ENCODE measurements around the gene TXNDC11.

Gene TXNDC11

DNA sequence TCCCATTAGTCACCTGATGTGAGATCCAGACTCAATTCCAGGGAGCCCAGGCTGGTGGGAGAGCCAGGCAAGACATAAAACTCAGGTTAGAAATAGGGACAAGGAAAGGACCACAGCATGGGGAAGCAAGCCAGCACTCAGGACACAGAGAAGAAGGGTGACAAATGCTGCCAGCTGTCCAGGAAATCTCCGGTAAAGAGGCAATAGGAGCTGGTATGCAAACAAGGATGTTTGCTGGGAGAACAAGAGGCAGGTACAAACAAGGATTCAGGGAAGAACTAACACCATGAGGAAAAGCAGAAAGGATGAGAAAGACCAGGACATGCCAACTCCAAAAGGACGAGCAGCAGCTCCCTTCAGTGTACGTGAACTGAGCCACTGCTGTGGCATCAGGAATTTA lies 10.2 kb upstream of the TXNDC11 start:
- DNase-seq: no peak

DNA sequence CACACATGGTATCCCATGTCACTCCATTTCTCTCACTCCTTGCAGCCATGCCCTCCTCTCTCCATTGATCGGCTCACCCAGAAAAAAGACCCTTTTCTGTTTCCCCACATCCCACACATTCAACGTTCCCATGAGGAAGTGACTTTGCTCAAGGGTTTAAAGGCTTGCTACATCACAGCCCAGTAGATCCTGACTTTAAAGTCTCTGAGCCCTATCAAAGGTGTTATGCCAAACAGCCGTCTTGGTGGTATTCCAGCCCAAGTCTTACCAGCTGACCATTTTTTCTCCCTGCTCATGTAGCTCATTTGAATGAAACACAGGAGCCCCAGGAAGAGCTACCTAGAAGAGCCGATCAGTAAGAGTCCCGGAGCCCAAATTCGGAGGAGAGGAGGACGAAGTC lies 7.4 kb upstream of the TXNDC11 start:
- DNase-seq: no peak

DNA sequence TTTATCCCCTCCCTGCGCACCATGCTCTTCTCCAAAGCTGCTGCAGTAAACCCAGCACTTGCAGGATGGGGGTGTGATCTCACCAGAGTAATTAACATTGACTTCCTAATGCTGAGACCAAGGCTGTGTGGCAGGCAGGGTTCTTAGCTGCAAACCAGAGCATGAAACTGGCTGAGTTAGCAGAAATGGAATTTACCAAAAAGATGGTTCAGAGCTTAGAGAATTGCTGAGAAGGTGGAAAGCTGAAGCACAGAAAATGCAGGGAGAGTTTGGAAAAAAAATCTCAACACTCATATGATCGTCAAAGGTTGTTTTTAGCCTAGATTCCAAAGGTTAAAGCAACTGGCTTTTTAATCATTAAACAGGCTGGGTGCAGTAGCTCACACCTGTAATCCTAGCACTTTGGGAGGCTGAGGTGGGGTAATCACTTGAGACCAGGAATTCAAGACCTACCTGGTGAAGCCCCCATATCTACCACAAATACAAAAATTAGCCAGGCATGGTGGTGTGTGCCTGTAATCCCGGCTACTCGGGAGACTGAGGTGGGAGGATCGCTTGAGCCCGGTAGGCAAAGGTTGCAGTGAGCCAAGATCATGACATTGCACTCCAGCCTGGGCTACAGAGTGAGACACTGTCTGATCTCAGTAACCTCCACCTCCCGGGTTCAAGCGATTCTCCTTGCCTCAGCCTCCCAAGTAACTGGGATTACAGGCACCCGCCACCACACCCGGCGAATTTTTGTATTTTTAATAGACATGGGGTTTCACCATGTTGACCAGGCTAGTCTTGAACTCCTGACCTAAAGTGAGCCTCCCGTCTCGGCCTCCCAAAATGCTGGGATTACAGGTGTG lies 6.0 kb upstream of the TXNDC11 start:
- DNase-seq: peak; percentile 23

DNA sequence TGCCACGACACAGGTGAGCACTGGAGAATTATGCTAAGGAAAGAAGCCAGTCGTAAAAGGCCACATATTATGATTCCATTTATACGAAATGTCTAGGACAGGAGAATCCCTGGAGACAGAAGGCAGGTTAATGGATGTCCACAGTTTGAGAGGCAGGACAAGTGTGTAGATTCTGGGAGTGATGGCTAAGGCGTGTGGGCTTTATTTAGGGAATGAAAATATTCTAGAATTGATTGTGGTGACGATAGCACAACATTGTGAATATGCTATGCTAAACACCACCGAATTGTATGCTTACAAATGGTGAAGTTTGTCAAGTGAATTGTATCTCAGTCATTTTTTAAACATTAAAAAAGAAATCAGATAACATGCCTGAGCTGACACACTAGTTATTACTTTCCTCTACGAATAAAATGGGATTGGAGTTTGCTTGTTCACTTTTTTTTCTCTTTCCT lies 5.3 kb upstream of the TXNDC11 start:
- no peak for DNase-seq

DNA sequence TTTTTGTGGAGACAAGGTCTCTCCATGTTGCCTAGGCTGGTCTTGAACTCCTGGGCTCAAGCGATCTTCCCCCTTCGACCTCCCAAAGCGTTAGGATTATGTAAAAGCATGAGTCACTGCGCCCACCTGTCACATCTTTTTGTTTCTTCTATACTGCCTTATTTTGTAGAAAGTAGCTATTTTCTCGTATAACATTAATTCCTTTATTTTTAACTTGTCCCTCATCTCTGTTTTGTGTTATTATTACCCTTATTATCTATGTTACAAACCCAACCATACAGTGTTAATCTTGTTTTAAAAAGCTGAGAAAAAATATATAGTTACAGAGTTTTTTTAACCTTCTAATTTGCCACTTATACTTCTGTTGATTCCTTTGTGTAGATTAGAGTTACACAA lies 1.4 kb upstream of the TXNDC11 start:
- DNase-seq: peak; percentile 25

DNA sequence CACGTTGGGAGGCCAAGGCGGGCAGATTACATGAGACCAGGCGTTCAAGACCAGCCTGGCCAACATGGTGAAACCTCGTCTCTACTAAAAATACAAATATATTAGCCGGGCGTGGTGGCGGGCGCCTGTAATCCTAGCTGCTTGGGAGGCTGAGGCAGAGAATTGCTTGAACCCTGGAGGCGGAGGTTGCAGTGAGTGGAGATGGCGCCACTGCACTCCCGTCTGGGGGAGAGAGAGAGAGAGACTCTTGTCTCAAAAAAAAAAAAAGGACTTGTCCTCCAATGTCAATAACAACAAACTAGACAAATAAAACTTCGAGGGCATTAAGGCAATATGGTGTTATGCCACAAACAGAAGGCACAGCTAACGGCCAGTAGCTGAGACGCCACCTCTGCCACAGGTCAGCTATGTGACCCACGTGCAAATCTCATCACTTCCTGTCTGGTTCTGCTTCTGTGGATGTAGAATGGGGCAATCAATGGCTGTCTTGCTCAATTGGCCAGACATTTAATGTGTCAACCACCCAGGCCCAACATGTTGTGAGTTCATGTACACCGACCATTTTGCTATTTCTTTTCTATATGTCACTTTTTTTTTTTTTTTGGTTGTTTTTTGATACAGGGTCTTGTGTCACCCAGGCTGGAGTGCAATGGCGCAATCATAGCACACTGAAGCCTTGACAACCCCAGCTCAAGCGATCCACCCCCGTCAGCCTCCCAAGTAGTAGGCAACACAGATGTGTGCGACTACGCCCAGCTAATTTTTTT lies 834 bp upstream of the TXNDC11 start:
- DNase-seq: peak; percentile 53

DNA sequence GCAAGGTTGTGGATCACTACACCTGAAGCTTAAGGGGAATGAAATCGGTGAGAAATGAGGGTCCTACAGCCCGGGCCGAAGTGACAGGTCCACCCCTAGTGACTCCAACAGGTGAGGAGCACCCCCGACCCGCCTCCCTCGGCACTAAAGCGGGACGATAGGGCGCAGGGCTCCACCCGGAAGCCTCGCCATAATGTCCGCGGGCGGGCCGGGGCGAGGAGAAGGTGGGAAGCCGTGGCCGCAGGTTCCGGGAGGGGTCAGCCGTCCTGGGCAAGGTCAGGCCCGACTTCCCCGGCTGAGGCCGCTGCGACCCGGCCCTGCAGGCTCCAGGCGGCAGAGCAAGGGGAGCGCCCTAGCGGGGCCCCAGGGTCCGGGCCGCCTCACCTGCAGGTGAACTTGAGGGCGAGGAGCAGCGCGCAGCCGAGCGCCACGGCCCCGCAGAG lies 543 bp downstream of the TXNDC11 start:
- peak; percentile 50 for DNase-seq

DNA sequence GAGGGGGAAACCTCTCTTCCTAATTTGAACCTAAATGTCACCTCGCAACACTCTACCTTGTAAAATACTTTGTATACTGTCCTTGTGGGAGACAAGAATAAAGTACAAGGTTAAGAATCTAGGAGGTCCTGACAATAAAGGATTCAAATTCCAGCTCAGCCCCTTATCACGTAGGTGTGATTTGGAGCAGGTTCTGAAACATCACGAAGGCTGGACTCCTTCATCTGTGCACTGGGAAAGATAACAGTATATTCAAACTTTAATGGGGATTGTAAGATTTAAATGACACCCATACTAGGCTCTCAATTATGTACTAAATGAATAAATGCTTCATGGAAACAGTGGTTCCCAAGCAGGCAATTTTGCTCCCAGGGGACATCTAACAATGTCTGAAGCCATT lies 2.1 kb downstream of the TXNDC11 start:
- DNase-seq: no peak

DNA sequence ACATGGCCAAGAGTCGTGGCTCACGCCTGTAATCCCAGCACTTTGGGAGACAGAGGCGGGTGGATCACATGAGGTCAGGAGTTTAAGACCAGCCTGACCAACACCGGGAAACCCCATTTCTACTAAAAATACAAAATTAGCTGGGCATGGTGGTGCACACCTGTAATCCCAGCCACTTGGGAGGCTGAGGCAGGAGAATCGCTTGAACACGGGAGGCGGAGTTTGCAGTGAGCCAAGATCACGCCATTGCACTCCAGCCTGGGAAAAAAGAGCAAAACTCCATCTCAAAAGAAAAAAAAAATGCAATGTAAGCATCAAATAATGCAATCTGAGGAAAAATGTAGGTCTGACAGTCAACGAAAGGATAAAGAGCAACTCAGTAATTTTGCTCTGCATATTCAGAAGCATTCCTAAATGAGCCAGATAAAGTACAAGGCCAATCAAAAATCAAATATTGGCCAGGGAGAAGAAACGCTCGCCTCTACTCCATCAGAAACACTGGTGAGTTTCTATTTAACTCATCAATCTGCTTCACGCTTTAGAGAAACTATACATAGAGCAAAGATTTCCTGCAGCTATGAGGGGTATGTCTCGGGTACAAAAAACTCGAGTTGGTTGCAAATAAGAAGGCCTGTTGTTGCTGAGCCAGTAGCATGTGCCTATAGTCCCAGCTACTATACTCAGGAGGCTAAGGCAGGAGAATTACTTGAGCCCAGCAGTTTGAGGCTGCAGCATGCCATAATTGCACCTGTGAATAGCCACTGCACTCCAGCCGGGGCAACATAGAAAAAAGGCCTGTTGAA lies 3.7 kb downstream of the TXNDC11 start:
- no peak for DNase-seq

DNA sequence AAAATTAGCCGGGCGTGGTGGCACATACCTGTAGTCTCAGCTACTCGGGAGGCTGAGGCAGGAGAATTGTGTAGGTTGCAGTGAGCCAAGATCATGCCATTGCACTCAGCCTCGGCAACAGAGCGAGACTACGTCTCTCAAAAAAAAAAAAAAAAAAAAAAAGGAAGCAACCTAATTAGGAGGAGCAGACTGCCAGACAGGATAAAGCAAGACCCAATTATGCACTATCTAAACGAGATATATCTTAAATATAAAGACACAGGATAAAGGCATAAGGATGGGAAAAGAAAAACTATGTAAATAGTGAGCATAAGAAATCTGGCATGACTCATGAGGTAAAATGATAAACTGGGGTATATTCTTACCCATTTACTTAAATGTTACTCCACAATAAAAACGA lies 4.9 kb downstream of the TXNDC11 start:
- no peak for DNase-seq

DNA sequence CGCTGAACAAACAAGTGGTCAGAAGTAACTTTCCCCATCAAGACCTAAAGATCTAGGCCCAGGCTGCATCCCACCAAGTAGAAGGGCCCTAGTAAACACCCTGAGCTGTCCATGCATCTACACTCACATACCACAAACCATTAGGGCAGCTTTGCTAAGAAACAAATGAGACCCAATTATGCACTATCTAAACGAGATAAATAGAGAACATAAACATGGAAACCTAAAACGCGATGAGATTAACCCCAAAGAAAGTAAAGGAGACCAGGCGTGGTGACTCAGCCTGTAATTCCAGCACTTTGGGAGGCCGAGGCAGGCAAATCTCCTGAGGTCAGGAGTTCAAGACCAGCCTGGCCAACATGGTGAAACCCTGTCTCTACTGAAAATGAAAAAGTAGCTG lies 5.8 kb downstream of the TXNDC11 start:
- peak; percentile 76 for DNase-seq

DNA sequence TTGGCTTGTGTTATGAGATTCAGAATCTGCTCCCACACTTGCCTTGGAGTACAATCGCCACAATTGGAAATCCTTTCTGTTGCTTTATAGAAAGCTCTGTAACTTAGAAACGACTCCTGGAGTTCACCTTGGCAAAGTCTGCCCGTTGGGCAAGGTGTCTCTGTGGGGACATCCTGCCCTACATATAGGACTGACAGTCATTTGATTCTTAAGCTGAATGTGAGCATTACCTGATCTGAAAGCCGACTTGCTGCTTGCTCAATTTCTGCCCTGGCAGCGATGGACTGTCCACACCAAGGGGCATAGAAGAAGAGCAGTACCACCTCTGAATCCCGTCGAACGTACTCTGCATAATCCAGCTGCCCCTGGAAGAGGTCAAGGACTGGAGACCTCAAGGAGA lies 6.9 kb downstream of the TXNDC11 start:
- DNase-seq: no peak

DNA sequence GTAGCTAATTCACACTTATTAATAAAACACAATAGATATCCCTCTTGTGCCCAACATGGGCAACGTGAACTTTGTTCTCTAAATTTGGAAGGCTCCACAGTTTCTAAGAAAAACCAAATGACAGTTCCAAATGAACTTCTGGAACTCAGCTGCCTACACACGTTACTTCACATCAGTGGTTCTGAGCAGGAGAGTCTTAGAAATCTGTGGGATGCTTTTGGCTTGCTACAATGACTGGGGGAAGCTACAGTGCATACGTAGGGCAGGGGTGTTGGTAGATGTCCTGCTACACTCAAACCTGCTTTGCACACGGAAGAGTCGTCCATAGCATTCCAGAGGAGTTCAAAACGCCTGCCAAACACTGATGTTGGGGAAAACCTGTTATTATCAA lies 8.0 kb downstream of the TXNDC11 start:
- DNase-seq: no peak

DNA sequence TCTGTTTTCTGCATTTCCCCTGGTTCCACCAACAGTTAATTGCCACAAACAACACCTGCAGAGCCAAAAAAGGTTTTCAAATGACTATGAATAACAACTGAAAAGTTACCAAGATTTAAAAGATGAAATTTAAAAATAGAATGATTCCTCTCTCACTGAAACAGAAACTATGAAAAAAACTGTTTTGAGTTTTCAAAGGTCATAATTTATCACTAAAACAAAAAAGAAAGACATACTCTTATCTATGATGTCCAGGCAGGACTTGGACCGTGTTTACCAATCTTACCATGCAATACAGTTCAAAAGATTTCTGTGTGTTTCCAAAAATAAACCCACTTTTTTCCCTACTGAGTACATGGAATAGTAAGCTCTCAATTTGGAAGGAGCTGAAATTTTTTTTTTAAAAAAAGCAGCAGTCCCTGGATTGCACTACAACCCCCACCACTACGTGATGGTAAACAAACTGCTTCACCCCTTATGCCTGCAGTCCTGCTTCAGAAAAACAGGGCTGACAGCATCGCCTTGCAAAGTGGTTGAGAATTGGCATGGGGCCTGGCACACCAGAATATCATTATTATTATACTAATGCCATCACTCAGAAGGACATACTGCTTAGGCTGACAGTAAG lies 8.5 kb downstream of the TXNDC11 start:
- DNase-seq: no peak

DNA sequence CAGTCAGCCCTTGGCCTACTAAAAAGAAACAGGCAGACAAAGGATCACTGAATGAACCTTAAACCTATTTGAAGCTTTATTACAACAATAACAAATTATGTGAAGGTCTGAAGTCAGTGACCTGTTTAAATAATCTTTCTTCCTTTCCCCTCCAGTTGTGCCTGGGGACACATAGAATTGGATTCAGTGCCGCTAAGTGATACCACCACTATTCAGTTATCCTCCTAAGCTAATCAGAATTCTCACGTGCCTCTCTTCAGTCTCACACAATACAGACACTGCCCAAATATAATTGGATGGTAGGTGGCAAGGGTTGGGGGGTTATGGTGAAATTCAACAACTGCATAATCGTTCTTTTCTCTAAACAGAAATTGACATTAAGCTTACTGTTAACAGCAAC lies 11.4 kb downstream of the TXNDC11 start:
- DNase-seq: no peak

DNA sequence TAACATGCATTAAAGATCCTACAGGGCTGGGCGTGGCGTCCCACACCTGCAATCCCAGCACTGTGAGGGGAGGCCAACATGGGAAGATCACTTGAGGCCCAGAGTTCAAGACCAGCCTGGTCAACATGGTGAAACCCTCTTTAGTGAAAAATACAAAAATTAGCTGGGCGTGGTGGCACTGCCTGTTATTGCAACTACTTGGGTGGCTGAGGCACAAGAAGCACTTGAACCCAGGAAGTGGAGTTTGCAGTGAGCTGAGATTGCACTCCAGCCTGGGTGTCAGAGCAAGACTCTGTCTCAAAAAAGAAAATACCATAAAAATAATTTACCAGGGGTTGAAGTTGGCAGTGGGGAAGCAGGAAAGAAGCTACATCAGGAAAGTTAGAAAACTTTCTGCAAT lies 12.9 kb downstream of the TXNDC11 start:
- DNase-seq: no peak

DNA sequence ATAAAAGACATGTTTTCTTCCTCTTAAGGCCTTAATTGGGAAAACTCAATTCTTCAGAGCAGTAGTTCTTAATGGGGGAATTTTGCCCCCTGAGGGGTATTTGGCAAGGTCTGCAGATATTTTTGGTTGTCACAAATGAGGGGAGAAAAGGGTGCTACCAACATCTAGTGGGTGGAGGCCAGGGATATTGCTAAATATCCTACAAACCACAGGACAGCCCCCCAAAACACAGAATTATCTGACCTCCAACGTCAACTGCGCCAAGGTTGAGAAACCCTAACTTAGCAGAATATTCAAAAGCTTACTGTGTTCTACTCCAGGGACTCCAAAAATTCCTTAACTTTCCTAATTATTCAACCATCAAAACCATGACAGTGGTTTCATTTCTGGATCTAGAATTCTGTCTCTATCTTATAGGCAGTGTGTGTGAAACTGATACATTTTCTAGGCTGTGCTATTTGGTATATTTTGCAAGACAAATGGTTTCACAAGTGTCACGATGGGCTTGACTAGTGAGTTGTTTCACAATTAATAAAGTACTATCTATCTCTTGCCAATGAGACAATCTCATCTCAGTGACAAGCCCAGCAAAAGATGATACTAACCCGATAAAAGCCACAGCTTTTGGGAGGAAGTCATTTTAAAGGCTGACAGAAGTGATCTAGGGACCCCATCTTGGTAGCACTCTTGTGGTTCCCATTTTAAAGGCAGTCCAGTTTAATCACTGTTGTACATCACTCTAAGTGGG lies 14.7 kb downstream of the TXNDC11 start:
- no peak for DNase-seq

DNA sequence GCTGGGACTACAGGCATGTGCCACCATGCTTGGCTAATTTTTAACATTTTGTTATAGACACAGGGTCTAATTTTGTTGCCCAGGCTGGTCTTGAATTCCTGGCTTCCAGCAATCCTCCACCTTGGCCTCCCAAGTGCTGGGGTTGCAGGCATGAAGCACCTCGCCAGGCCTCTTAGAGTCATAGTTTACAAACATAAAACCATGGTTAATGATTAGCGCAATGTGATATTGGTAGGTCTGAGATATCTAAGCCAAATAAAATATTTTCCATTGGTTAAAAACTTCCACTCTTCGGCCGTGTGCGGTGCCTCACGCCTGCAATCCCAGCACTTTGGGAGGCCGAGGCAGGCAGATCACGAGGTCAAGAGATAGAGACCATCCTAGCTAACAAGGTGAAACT lies 16.6 kb downstream of the TXNDC11 start:
- no peak for DNase-seq

DNA sequence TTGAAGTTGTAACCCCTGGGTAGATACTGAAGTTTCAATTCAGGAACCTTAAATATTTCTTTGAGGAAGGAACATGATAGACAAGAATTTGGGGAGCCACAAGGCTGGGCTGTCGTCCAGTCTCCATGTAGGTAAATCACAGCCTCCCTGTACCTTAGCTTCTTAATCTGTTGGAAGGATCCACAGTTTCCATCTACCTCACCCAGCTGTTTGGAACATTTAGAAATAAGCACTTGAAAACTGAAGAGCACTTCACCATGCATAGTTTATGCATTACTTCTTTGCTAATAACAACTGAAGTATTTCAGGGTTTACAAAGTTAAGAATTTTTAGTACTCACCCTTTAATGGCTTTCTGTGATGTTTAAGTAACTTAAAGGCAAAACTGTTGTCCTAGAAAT lies 17.2 kb downstream of the TXNDC11 start:
- DNase-seq: no peak

DNA sequence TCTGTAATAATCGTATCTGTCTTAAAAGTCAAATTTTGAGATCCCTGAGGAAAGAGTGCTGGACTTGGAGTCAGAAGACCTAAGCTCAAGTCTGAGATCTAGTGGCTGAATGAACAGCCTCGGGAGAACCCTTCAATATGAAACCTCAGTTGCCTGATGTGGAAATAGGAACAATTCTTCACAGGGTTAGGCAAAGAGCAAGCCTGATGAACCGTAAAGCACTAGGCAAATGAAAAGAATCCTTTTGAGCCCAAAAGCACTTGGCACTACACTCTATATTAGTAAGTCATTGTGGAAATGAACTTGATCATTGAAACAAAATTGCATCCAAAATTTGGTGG lies 20.2 kb downstream of the TXNDC11 start:
- no peak for DNase-seq

DNA sequence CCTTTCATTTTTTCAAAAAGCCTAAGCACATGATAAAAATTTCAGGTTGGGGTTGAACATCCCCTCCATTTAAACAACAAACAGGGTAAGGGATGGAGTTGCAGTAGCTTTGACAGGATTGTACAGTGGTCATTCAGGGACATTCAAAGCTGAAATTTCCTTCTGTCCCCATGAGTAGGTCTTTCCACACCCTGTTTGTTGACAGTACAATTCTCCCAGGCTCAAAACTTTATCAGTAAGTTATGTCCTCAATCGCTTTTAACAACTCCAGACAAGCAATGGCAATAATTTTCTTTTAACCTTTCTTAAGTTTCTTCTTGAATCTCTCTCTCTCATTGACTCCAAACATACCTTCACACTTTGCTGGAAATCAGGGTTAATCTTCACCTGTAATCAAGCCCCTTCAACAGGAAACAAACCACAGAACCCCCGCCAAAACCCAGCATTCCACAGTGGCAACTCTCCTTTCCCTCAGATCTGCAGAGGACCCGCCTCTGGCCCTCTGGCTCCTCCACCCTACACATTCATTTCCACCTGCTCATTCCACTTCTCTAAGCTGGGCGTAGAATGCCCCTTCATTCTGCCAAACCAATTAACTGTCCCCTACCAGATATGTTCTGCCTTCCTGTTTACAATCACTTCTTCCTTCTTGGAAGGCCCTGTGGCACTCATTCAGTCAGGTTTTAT lies 20.7 kb downstream of the TXNDC11 start:
- no peak for DNase-seq

DNA sequence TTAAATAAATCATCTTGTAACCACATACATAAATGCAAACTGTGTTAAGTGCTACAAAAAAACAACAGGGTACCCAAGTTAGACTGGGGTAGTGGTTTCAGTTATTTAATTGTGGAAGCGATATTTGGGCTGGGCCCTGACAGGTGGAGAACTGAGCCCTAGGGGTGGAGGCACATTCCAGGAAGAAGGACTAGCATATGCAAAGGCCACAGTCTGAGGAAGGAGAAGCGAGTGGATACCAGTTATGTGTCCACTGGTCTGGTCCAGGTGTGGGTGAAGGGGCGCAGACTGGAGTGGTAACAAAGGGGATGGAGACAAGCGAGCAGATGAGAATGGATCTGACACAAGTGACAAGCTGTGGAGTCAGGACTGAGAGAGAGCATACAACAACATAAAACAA lies 22.9 kb downstream of the TXNDC11 start:
- DNase-seq: no peak

All from NCI-H82 (cell line).